Measurements from ENCODE around the gene KDM5A. TPM values are rescaled to one million over a fixed set of nuclear protein-coding genes. Genes with fewer than 3 reads are reported as not detected.

The KDM5A gene
- total RNA-seq, 1 donor from 2014 or later, result 32.5 TPM

- TF ChIP-seq CTCF (conservative IDR thresholded peaks at IDR 0.05; ENCODE audit: low read depth, low read length), result no peak
- no peak for DNase-seq (ENCODE audit: low read depth)
- H3K4me3 ChIP-seq (ENCODE audit: low read depth, low read length), result no peak overlapping the region
Observed at GRCh38 chr12:272942-273341, 116.2 kb downstream of the KDM5A start.

DNA sequence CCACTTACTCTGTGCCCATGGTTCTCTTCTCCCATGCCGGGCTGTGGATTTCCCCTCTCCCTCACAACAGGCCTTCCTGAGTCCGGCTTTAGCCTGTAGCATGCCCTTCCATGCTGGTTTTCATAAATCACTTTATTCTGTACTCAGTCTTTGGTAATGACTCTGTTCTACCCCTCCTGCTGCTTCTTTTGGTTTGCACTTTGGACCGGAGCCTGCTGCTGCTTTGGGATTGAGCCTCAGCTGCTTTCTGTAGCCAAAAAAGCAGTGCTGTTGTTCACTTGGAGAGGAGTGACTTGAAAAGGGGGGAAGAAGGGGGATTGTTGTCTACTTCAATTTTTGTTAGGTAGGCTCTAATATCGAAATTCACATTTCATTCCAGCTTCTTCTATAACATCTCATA is 118.0 kb downstream of the KDM5A start:
- DNase-seq (ENCODE audit: low read depth), result no peak
- H3K4me3 ChIP-seq (ENCODE audit: low read depth, low read length), result no peak overlapping the region
- TF ChIP-seq CTCF (conservative IDR thresholded peaks at IDR 0.05; ENCODE audit: low read depth, low read length), result no peak

DNA sequence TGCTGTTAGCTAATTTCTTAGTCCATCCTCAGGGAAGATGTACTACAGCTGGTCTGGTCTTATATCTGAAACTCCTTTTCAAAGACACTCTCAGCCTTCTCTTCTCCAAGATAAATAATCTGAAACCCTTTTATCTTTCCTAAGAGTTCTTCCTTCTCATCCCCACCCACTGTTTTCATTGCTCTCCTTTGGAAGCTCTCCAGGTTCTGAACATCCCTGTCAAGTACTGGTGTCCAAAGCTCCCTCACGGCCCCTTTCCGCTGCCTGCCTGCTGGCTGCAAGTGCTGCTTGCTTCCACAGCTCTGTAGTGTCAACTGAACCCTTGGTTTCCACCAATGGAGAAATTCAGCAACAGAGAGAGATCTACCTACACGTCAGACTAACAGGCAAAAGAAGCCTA is 119.9 kb downstream of the KDM5A start:
- no peak for DNase-seq (ENCODE audit: low read depth)

GRCh38 chr12:268483-268840 is 120.7 kb downstream of the KDM5A start:
- DNase-seq (ENCODE audit: low read depth), result no peak
- H3K4me3 ChIP-seq (ENCODE audit: low read depth, low read length), result no peak overlapping the region
- TF ChIP-seq CTCF (conservative IDR thresholded peaks at IDR 0.05; ENCODE audit: low read depth, low read length), result no peak

More for the DNA sequence above, 119.9 kb downstream of the KDM5A start:
- no peak for TF ChIP-seq CTCF (conservative IDR thresholded peaks at IDR 0.05; ENCODE audit: low read depth, low read length)
- H3K4me3 ChIP-seq (ENCODE audit: low read depth, low read length), result no peak overlapping the region

GRCh38 chr12:267581-268482 is 121.3 kb downstream of the KDM5A start:
- TF ChIP-seq CTCF (conservative IDR thresholded peaks at IDR 0.05; ENCODE audit: low read depth, low read length), result no peak
- DNase-seq (ENCODE audit: low read depth), result no peak
- no peak overlapping the region for H3K4me3 ChIP-seq (ENCODE audit: low read depth, low read length)

- no peak for TF ChIP-seq CTCF (conservative IDR thresholded peaks at IDR 0.05; ENCODE audit: low read depth, low read length)
- no peak overlapping the region for H3K4me3 ChIP-seq (ENCODE audit: low read depth, low read length)
- no peak for DNase-seq (ENCODE audit: low read depth)
Observed at GRCh38 chr12:265096-265495, 124.0 kb downstream of the KDM5A start.

DNA sequence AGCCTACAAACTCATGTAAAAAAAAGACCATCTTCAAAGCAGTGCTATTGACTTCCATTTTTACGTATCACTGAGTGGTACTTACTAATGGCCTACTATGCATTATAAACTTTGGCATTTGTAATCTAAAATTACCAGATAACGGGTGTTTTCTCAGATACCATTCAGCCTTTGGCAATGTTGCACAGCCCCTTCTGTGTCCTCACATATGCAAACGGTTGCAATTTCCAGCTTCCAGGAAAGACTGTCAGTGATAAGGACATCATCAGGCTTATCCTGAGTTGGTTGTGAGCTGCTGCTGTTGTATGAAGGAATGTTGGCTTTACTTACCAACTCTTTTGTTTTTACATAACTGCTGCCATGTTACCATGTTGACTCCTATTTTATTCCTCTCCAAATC is 124.9 kb downstream of the KDM5A start:
- no peak overlapping the region for H3K4me3 ChIP-seq (ENCODE audit: low read depth, low read length)
- TF ChIP-seq CTCF (conservative IDR thresholded peaks at IDR 0.05; ENCODE audit: low read depth, low read length), result no peak
- no peak for DNase-seq (ENCODE audit: low read depth)
